ENCODE data around the gene LAIR1.

LAIR1 gene

GRCh38 chr19:54354761-54355160, 10.0 kb downstream of the LAIR1 start:
- TF ChIP-seq, protein P1, sequence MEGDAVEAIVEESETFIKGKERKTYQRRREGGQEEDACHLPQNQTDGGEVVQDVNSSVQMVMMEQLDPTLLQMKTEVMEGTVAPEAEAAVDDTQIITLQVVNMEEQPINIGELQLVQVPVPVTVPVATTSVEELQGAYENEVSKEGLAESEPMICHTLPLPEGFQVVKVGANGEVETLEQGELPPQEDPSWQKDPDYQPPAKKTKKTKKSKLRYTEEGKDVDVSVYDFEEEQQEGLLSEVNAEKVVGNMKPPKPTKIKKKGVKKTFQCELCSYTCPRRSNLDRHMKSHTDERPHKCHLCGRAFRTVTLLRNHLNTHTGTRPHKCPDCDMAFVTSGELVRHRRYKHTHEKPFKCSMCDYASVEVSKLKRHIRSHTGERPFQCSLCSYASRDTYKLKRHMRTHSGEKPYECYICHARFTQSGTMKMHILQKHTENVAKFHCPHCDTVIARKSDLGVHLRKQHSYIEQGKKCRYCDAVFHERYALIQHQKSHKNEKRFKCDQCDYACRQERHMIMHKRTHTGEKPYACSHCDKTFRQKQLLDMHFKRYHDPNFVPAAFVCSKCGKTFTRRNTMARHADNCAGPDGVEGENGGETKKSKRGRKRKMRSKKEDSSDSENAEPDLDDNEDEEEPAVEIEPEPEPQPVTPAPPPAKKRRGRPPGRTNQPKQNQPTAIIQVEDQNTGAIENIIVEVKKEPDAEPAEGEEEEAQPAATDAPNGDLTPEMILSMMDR (IDR thresholded peaks at IDR 0.05; ENCODE audit: control insufficient read depth, extremely low read depth, insufficient read depth) = no peak

GRCh38 chr19:54352546-54352945, 12.2 kb downstream of the LAIR1 start:
- no peak overlapping the region for H3K4me3 ChIP-seq (ENCODE audit: low read depth, low read length)
- no peak for DNase-seq (ENCODE audit: low read depth)
- TF ChIP-seq, protein P1 (IDR thresholded peaks at IDR 0.05; ENCODE audit: control insufficient read depth, extremely low read depth, insufficient read depth) = no peak

More at GRCh38 chr19:54354761-54355160, 10.0 kb downstream of the LAIR1 start:
- DNase-seq (ENCODE audit: low read depth) = no peak
- no peak overlapping the region for H3K4me3 ChIP-seq (ENCODE audit: low read depth, low read length)

- TF ChIP-seq, protein P1 (IDR thresholded peaks at IDR 0.05; ENCODE audit: control insufficient read depth, extremely low read depth, insufficient read depth) = no peak
- no peak for DNase-seq (ENCODE audit: low read depth)
- no peak overlapping the region for H3K4me3 ChIP-seq (ENCODE audit: low read depth, low read length)
Observed at GRCh38 chr19:54352041-54352440, 12.7 kb downstream of the LAIR1 start.

GRCh38 chr19:54351474-54351873, 13.3 kb downstream of the LAIR1 start:
- no peak for DNase-seq (ENCODE audit: low read depth)
- H3K4me3 ChIP-seq (ENCODE audit: low read depth, low read length) = no peak overlapping the region
- TF ChIP-seq, protein P1 (IDR thresholded peaks at IDR 0.05; ENCODE audit: control insufficient read depth, extremely low read depth, insufficient read depth) = no peak

DNA sequence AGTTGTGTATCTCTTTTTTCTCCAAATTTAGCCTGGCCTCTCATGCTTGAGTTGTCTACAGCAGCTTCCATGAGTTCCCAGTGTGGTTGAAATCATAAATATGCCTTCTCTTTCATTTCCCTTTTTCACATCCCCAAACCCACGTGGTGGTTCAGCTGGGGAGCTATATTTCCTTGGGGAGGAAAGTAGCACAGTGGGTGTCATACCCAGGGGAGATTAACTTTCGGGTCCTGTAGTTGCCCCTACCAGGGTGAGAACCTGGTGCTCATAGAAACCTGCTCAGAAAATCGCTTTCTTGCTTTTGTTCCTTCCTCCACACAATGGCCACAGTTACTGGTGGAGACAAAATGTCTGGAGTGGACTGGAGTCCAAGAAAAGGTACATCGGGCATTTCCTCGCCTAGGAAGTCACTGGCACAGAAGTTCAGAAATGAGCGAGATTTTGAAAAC, 18.8 kb downstream of the LAIR1 start:
- no peak for DNase-seq (ENCODE audit: low read depth)
- TF ChIP-seq, protein P1 (IDR thresholded peaks at IDR 0.05; ENCODE audit: control insufficient read depth, extremely low read depth, insufficient read depth) = no peak
- no peak overlapping the region for H3K4me3 ChIP-seq (ENCODE audit: low read depth, low read length)

GRCh38 chr19:54343868-54344267, 20.9 kb downstream of the LAIR1 start:
- TF ChIP-seq, protein P1 (IDR thresholded peaks at IDR 0.05; ENCODE audit: control insufficient read depth, extremely low read depth, insufficient read depth) = no peak
- no peak for DNase-seq (ENCODE audit: low read depth)
- H3K4me3 ChIP-seq (ENCODE audit: low read depth, low read length) = no peak overlapping the region

DNA sequence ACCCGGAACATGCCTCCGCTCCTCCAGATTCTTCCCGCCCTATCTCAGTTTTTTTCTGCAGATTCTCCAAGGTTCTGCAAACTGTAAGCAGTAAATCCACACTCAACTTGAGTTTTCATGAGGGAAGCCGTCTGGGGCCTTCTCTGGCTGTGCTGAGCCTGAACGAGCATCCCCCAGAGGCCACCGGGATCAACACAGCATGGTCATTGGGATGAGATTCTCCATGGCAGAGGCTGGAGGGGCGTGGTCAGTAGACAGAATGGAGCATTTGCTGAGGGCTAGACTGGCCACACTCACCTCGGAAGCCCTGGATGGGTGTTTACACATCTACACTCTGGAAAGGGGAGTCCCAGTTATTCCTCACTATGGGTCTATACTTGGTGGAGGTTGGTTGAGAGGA, 23.4 kb downstream of the LAIR1 start:
- TF ChIP-seq, protein P1 (IDR thresholded peaks at IDR 0.05; ENCODE audit: control insufficient read depth, extremely low read depth, insufficient read depth) = no peak
- no peak for DNase-seq (ENCODE audit: low read depth)

More for the DNA sequence above, 23.4 kb downstream of the LAIR1 start:
- no peak overlapping the region for H3K4me3 ChIP-seq (ENCODE audit: low read depth, low read length)
